GM19372 (cell line): ENCODE measurements around the gene SLC25A45.
"Not testable (repeated sequence)": the region's sequence is repeated elsewhere in the genome, so short reads cannot be mapped to it uniquely, and the experiment has no call there.

Experiments used
- ATAC-seq: cut with Tn5 transposase; IDR thresholded peaks from one replicate; pipeline ENCODE4 v1.9.1; 2021; ENCODE audit warnings: mild to moderate bottlenecking, low read depth, moderate library complexity; ENCODE audit not compliant: unreplicated experiment

The SLC25A45 gene

DNA sequence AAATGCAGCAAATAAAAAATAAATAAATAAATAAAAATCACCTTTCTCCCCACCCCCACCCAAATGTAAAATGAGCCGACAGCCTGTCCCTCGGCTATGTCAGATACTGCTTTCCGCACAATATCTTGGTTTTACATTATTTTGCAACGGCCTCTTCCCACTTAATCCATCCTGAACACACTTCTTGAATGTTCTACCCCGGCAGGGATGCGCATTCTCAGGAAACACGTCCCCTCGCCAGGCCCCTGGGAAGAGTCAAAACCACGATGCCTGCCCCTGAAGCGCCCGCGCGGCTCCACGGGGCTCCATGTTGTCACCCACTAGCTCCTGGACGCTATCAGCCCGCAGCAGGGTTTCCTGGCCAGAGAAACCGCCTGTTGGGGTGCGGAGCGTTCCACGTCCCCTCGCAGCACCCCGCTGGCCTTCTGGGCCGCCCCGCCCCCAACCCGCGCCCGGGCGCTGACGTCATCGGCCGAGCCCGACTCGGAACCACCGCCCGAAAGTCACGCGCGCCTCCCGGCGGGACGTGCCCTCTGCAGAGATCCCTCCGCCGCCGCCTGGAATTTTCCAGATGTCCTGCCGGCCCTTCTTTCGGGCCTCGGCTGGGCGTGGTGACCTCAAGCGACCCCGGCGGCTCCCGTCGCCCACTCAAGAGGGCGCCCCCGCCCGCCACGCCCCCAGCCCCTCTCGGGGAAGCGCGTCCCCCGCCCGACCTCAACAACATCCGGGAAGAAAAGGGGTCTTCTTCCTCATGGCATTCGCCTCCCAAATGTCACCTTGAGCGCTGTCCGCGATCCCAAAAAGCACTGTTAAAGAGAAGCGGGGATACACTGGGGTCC lies 39.6 kb upstream of the SLC25A45 start:
- peak; percentile 25 for ATAC-seq

DNA sequence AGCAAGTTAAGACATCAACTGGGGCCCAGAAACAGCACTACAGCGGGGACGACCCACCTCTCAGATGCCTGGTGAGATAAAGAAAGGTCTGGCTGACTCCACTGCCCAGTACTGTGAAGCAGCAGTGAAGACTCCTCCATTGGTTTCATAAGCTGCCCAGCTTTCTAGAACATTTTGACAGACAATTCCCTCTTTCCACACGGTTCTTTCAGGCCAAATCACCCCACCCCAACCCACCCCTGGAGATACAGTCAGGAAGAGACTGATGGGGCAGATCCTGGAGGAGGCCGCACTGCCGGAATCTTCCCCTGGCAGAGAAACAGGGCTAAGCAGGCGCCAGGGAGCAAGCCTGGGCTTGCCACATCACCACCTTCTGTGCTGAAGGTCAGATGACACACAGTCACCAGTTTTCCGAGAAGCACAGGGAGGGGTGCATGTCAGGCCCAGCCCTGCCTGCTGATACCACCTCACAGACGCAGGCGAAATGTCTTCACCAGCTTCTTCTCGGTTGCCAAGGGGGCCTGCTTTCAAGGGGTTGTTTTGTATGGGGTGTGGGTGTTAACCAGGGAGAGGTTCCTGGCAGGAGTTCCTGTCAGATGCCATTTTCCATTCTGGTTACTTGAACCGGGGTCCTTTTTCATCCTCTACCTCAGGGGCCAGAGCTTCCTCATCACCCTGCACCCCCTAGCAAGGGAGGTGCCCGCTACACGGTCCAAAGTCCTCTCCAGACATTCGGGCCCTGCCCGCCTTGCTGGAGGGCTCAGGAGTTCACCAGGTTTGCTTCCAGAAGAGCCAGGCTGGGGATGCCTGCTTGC lies 38.7 kb upstream of the SLC25A45 start:
- ATAC-seq = no peak

DNA sequence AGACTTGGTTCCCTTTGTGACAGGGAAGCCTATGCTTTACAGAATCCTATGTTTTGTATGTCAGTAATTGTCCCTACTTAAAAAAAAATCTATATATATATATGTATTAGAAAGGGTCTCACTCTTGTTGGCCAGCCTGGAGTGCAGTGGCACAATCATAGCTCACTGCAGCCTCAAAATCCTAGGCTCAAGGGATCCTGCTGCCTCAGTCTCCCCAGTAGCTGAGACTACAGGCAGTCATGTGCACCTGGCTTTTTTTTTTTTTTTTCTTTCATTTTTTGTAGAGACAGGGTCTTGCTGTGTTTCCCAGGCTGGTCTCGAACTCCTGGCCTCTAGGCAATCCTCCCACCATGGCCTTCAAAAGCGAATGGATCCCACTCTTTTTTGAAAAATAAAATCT lies 38.1 kb upstream of the SLC25A45 start:
- ATAC-seq = no peak

DNA sequence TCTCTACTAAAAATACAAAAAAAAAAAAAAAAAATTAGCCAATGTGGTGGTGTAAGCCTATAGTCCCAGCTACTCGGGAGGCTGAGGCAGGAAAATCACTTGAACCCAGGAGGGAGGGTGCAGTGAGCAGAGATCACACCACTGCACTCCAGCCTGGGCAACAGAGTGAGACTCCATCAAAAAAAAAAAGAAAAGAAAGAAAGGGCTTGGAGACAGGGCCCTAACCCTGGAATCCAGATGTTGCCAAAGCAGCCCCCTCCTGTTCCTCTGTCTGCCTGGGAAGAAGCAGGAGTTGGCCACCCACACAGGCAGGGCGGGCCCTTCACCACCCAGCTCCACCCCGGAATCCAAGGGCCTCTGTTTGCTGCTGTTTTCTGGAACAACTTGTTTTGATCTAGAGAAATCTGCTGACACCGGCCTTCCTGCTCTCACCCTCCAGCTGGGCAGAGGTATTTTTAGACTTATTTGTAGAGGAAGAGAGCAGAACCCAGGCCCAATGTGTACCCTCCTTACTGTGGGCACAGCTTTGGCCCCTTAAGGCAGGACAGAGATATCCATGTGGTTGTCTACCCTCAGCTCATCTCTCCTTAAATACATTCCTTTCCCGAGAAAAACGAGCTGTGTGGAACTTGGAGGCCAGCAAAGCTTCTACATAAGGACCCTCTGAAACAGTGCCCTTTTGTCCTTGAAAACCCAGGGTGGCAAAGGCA lies 37.5 kb upstream of the SLC25A45 start:
- ATAC-seq = no peak

DNA sequence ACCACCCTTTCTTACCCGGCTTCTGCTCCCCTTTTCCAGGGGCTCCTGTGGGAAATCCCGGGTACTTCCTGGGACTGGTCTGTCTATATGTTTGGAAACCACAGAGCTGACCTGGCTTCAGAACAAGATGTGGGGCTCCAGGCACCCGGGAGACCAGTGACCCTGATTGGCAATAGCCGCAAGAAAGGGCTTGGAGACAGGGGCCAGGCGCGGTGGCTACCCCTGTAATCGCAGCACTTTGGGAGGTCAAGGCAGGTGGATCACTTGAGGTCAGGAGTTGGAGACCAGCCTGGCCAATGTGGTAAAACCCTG lies 37.0 kb upstream of the SLC25A45 start:
- ATAC-seq = no peak

DNA sequence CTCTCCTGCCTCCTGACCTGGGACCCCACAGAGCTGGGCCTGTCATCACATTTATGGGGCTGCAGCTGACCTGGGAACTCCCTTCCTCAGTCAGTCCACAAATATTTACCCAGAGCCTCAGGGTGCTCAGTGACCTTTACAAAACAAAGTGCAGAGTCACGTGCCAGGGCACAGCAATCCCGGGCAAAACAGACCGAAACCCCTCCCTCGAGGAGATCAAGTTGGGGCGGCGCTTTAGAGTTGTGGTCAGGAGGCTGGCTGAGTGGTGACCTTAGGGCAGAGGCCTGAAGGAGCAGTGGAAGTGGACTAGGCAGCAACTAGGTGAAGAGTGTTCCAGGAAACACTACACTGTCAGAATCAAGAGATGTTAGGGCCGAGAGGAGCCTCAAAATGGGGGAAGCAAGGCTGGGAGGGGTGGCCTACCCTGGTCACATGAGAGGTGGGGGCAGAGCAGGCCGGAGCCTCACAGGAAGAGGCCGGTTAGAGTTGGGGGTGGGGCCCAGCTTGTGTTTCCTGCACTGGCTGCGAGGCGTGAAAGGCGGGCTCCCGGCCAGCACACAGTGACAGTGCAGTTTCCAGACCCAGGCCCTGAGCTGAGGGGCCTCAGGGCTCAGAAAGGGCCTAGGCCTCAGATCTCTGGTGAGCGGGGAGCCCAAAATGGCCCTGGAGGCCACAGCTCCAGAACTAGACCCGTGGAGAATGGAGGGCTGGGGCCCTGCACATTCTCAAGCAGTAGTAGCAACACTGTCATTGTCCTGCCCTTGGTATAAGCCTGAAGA lies 36.4 kb upstream of the SLC25A45 start:
- ATAC-seq = peak; percentile 27

DNA sequence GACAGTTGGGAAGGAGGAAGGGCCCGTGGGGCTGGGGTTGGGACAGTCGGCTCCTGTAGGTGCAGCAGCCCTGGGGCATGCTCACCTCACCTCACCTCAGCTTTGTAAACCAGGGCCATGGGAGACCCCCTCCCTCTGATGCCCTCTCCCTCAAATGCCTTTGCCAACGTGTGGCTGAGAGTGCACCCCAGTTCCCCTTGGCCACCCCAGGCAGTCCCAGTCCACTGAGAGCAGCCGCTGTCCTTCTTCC lies 35.9 kb upstream of the SLC25A45 start:
- no peak for ATAC-seq

DNA sequence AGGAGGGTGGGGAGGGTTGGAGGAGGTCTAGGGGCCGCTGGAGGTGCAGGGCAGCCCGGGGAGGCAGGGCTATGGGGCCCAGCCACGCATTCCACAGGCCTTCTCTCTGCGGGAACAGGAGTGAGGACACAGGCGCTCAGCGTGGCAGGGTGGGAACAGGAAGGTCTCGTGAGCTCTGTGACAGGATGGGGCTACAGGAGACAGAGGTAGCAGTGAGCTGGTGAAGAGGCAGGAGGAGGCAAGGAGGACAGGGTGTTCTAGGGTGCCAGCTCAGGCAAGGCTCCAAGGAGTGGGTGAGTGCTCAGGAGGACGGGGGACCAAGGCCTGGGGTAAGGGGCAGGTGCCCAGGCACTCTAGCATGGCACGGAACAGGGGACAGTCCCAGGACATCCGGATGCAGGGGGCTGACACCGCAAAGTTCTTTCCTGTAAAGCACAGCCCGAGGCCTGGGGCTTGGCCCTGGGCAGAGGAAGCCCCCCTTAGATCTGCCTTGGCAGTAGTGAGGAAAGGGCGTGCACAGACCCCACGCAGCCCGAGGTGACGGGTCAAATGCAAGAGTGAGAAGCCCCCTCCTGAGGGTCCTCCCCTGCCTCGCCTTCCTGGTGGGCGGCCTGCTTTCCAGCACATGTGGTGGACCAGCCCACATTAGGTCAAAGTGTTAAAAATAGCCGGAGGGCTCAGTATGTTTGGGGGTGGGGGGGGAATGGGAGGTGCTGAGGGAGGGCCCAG lies 35.4 kb upstream of the SLC25A45 start:
- no peak for ATAC-seq

DNA sequence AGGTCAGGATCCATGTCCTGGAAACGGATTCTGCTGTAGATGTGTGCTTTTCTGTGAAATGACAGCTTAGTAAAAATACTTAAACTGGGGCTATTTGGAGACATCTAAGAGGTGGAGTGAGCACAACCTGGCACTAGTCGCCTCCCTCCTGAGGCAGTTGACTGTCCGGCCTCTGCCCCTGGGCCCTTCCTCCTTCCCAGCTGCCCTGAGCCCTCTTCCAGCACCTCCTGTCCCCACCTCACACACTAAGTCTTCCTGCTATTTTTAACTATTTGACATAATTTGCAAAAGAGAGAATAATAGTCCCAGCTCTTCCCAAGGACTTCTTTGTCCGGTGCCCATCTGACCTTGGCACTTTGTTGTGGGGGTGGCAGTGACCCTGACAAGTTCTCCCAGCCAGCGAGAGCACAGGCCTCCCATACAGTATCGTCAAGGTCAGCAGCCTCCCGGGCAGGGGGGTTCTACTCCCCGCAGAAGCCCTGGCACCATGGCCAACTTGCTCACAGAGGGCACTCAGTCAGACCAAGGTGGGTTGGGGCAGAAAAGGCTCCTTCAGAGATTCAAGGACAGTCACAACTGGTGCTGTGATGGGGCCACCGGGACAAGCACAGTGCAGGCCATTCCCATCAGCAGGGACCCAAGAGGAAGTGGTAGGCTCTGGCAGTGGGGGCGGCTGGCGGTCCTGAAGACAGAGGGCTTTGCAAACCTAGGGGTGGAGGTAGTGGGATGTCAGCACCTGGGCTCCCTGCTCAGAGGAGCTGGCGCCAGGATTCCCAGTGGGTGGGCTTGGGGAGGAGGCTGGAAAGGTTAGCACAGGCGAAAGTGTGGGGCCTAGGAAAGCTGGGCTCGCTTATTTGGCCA lies 34.6 kb upstream of the SLC25A45 start:
- no peak for ATAC-seq

DNA sequence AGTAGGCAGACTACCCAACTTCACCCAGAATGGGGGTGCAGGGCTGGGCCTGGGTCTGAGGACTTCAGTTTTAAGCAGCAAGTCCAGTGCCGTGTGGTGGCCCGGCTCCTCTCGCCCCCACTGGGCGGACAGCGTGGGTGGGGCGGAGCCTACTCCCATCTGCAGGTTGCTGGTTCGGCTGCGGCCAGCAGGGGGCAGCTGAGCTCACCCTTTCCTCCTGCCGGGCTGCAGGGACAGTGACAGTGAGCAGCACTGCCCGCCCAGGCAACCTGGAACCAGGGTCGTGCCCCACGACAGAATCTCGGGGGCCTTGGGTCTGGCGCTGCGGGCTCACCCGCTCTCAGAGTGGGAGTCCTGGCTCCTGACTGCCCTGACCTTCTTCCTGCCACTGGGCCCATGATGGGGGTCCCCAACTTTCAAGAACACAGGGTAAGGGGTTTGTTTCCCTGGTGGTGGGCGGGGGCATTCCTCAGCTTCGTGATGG lies 33.9 kb upstream of the SLC25A45 start:
- ATAC-seq = peak; percentile 33

DNA sequence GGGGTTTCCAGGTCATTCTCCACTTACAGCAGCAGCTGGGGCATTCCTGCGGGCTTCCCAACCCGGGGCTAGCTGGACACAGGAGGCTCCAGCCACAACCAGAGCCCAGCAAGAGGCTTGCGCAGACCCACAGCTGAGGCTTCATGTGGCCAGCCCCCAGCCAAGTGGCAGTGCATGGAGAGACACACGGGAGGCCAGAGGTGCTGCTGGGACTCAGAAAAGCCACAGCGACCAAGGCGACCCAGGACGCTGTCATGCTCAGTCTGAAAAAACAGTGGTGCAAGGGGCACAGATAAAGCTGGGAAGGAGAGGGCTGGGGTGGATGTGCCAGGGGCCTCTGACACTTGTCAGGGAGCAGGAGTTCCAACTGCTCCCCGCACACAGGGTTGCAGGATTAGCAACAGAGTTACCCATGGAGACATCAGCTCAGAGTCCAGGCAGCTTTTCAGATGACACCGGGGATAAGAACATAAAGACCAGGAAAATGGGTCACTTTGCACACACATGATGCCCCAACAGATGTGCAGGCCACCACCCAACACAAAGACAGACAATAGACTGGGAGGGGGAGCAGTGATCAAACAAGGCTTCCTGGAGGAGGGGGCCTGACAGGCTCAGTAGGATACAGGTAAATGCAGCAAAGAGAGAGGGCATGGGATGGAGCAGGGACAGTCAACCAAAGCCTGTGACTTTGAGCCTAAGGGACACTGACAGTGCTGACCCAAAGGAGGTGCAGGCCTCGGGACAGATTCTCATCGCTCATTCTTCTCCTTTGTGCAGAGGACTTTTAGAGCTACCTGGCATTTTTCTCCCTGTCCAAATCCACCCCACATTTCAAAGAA lies 33.3 kb upstream of the SLC25A45 start:
- ATAC-seq = no peak

DNA sequence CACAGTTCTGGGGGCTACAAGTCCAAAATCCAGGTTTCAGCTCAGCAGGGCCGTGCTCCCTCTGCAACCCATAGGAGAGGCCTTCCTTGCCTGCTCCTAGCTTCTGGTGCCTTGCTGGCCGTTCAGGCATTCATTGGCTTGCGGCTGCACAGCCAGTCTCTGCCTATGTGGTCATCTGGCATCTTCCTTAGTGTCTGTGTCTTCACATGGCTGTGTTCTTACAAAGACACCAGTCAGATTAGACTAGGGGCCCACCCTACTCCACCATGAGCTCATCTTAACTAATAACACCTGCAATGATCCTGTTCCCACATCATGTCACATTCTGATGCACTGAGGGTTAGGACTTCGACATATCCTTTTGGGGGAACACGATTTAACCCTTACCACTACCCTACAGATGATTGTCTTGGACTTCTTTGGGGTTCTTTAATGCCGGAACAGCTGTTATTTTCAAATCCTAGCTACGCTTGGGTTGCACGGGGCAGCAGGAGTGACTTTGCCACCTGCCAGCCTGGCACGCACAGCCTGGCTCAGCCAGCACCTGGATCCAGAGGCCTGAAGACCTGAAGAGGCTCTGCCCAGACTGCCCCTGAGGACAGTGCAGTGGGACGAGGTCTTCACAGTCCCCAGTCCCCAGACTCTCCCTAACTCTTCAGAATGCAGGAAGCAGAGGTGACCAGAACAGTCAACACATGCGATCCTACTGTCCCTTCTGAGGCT lies 32.5 kb upstream of the SLC25A45 start:
- no peak for ATAC-seq

DNA sequence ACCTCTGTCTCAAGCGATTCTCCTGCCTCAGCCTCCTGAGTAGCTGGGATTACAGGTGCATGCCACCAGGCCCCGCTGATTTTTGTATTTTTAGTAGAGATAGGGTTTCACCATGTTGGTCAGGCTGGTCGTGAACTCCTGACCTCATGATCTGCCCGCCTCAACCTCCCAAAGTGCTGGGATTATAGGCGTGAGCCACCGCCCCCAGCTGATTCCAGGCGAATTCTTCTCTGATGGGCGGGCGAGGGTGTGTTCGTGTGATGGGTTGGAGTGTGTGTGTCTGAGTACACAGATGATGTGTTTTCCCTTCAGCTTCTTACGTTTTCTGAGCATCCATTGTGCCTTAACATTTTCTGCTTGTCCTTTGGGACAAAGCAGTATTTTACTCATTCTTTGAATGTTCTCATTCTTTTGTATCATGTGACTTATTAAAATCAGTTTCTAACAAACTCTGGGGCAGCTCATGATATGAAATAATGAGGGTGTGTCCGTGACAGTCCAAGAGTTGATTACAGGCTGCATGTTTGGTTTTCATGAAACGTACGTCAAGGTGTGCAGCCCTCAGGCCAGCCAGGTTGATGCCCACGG lies 30.7 kb upstream of the SLC25A45 start:
- ATAC-seq = not testable (repeated sequence)

DNA sequence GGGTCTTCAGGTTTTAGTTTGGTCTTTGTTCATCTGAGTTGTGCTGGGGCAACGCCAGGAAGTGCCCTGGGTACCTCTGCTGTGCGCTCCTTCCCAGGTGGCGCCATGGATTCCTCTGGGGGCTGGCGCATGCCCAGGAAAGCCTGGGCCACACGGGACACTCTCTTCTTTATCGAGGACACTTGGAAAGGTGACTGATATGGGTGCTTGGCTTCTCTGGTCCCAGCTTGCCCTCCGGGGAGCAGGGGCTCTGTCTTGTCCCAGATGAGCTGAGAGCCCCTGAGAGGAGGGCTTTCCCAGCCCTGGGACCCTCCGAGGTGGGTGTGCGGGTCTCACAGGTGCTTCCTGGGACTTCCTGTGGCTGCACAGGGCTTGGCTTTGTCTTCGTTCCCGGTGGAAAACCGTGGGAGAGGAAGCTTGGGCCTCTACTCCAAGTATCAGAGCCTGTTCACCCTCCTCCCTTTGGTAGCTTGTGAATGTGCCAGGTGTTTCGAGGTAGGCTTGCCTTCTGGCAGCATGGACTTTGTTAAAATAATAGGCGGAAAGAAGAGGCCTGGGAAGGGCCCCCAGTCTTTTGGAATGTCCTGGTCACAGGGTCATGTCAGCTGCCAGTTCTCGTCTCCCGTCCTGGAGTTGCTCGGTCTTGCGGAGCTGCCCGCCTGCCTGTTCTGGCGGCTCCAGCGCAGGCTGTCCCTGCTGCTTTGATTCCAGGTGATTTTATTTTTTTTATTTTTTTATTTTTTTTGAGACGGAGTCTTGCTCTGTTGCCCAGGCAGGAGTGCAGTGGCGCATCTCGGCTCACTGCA lies 30.0 kb upstream of the SLC25A45 start:
- ATAC-seq = no peak

DNA sequence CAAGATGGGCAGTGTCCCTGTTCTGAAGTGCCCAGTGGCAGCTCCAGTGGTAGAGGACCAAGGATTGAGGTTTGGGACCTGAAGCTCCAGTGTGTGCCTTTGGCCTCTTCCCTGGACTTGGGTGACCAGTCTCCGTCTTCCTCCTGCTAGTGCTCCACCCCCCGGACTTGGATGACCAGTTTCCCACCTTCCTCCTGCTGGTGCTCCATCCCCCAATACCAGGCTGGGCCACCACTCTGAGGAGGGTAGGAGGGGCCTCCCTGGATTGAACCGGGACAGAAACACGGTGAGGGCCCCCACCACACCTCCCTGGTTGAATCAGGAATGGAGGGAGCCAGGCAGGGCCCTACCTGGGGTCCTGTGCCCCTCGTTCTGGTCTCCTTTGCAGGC lies 29.2 kb upstream of the SLC25A45 start:
- ATAC-seq = no peak

DNA sequence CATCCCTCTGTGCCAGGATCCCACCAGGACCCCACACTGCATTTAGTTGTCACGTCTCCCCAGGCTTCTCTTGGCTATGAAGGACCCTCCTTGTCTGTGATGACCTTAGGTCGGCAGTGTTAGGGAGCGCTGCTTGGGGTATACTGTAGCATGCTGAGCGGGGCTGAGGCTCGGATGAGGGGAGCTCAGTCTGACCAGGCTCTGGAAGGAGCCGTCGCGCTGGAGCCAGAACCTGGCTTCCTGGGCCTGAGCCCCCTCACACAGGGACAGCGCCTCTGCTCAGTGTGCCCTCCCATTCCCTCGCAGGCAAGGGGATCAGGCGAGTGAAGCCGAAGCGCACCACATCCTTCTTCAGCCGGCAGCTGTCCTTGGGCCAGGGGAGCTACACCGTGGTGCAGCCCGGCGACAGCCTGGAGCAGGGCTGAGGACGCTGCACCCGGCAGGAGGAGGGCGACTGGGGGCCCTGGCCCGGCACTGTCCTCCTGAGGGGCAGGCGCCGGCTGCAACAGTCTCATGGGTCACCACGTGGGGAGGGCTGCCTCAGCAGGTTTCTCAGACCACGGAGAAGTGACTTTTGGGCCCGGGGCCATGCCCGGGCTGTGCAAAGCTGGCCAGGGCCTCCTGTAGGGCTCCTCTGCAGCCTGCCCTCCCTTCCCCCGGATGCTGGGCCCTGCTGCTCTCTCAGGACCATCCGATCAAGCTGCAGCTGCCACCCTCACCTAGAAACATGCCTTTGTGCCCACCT lies 28.7 kb upstream of the SLC25A45 start:
- ATAC-seq = no peak
